SK-N-MC (cell line): Measurements from ENCODE around the gene PLEKHD1.

ENCODE experiments used
- EZH2 ChIP-seq: fragments of 200-600 bp; sonication (generic); IDR thresholded peaks from one replicate; pipeline ENCODE4 v1.6.1; 2017; ENCODE audit warnings: antibody characterized with exemption
- POLR2AphosphoS5 ChIP-seq: IDR thresholded peaks from 2 replicates; pipeline ENCODE4 v1.6.1; 2012; ENCODE audit warnings: mild to moderate bottlenecking, low read depth, low read length, borderline replicate concordance

DNA sequence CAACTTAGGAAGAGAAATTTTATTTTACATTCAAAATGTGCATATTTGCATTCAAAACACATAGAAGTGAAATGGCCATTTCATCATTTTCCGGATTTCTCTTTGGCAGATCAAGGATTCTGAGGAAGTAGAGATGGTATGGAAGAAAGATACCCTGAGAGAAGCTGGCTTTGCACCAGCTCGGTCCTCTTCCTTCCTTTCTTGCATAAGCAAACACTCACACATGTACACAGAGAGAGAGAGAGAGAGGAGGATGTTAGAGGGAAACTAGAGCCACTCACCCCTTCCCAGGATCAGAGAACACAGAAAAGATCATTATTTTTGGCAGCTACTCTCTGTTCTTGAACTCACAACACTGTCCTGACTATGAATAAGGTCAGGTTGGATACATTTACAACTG, 15.6 kb upstream of the PLEKHD1 start:
- TF ChIP-seq EZH2: no peak
- TF ChIP-seq POLR2AphosphoS5: no peak
